ENCODE results near the gene RNF168.
A peak's percentile ranks its signal among the peaks of the same experiment; 100 is the strongest.
"Not testable (repeated sequence)": the region's sequence is repeated elsewhere in the genome, so short reads cannot be mapped to it uniquely, and the experiment has no call there.

The RNF168 gene

GRCh38 chr3:196463478-196463756 is 40.2 kb downstream of the RNF168 start:
- DNase-seq = no peak

GRCh38 chr3:196462680-196463477 is 40.7 kb downstream of the RNF168 start:
- DNase-seq = not testable (repeated sequence)

- no peak for DNase-seq
These were observed 45.5 kb downstream of the RNF168 start for GRCh38 chr3:196458063-196458462.

GRCh38 chr3:196457470-196457869 is 46.1 kb downstream of the RNF168 start:
- not testable (repeated sequence) for DNase-seq

GRCh38 chr3:196454935-196455334 is 48.6 kb downstream of the RNF168 start:
- DNase-seq = no peak

GRCh38 chr3:196445391-196445790 is 58.2 kb downstream of the RNF168 start:
- DNase-seq = not testable (repeated sequence)

GRCh38 chr3:196444500-196444894 is 59.1 kb downstream of the RNF168 start:
- DNase-seq = no peak

GRCh38 chr3:196440696-196441095 is 62.9 kb downstream of the RNF168 start:
- DNase-seq = no peak

- DNase-seq = no peak
These were observed 63.5 kb downstream of the RNF168 start for GRCh38 chr3:196440041-196440537.

GRCh38 chr3:196432137-196432879 is 71.3 kb downstream of the RNF168 start, which contains the start of gene UBXN7:
UBXN7 (minus strand) TSS chr3:196432427; CDS start chr3:196432399, 28 bp downstream.
- DNase-seq = peak; percentile 93 to 96 (median 96)

GRCh38 chr3:196431181-196432136 is 72.1 kb downstream of the RNF168 start:
- DNase-seq = peak in 4 of 5 donors; percentile 3 to 30 (median 12)

- no peak for DNase-seq
These were observed 75.5 kb downstream of the RNF168 start for GRCh38 chr3:196428041-196428440.

- DNase-seq = not testable (repeated sequence)
These were observed 79.1 kb downstream of the RNF168 start for GRCh38 chr3:196424421-196424820.

- no peak for DNase-seq
These were observed 80.4 kb downstream of the RNF168 start for GRCh38 chr3:196423044-196423781.

- DNase-seq = not testable (repeated sequence)
These were observed 81.9 kb downstream of the RNF168 start for GRCh38 chr3:196421668-196422067.

- DNase-seq = no peak
These were observed 84.2 kb downstream of the RNF168 start for GRCh38 chr3:196419386-196419785.
